ENCODE measurements around the gene AOC1.

AOC1 gene

GRCh38 chr7:150848111-150848510 is 4.2 kb upstream of the AOC1 start:
- no peak for TF ChIP-seq CTCF (IDR thresholded peaks at IDR 0.05; ENCODE audit: low read depth, low read length)
- no peak overlapping the region for H3K4me3 ChIP-seq (ENCODE audit: low read depth, low read length)

- H3K4me3 ChIP-seq (ENCODE audit: low read depth, low read length), result no peak overlapping the region
- TF ChIP-seq CTCF (IDR thresholded peaks at IDR 0.05; ENCODE audit: low read depth, low read length), result no peak
These were observed 3.7 kb upstream of the AOC1 start for GRCh38 chr7:150848561-150849115.

- H3K4me3 ChIP-seq (ENCODE audit: low read depth, low read length), result no peak overlapping the region
- no peak for TF ChIP-seq CTCF (IDR thresholded peaks at IDR 0.05; ENCODE audit: low read depth, low read length)
These were observed 3.0 kb upstream of the AOC1 start for GRCh38 chr7:150849204-150849775.

- no peak overlapping the region for H3K4me3 ChIP-seq (ENCODE audit: low read depth, low read length)
- no peak for TF ChIP-seq CTCF (IDR thresholded peaks at IDR 0.05; ENCODE audit: low read depth, low read length)
These were observed 2.0 kb upstream of the AOC1 start for GRCh38 chr7:150850273-150850672.

GRCh38 chr7:150851492-150852370 is 586 bp upstream of the AOC1 start:
- no peak overlapping the region for H3K4me3 ChIP-seq (ENCODE audit: low read depth, low read length)
- no peak for TF ChIP-seq CTCF (IDR thresholded peaks at IDR 0.05; ENCODE audit: low read depth, low read length)

- TF ChIP-seq CTCF (IDR thresholded peaks at IDR 0.05; ENCODE audit: low read depth, low read length), result no peak
- no peak overlapping the region for H3K4me3 ChIP-seq (ENCODE audit: low read depth, low read length)
These were observed 2.0 kb downstream of the AOC1 start for GRCh38 chr7:150854066-150855000.

Data from WI38 (cell line).